HEK293 (cell line): ENCODE data around the gene SS18L1.

Experiments
- CTCF ChIA-PET: fragments of 350-600 bp; formaldehyde crosslinking; extraction: SDS; loops from one replicate; lab custom pipeline; 2021; ENCODE audit warnings: antibody characterized with exemption; lab: Yijun Ruan, JAX
- POLR2A ChIA-PET: fragments of 300-600 bp; formaldehyde crosslinking; extraction: SDS; loops from one replicate; lab custom pipeline; 2020; ENCODE audit warnings: antibody characterized with exemption, inconsistent platforms; lab: Yijun Ruan, JAX
- H3K27ac ChIP-seq: fragments of 200-500 bp; sonication (Bioruptor generic); 2 replicates; pipeline ENCODE4 v1.5.1; 2014; ENCODE audit warnings: low read depth, low read length, control low read depth, inconsistent platforms; ENCODE audit errors: extremely low read depth
- H3K36me3 ChIP-seq, 2 experiments: fragments of 200-500 bp in 1 of 2; sonication (Bioruptor generic) in 1 of 2; 1 replicate in 1 of 2; 2 replicates in 1 of 2; pipeline ENCODE4 v1.5.1; 2014 to 2017; ENCODE audit warnings: inconsistent platforms in 2 of 2, low read length in 2 of 2; ENCODE audit not compliant: control insufficient read depth in 2 of 2, insufficient read depth in 1 of 2
- H3K4me1 ChIP-seq: fragments of 200-500 bp; sonication (Bioruptor generic); 2 replicates; pipeline ENCODE4 v1.5.1; 2014; ENCODE audit warnings: mild to moderate bottlenecking, low read length, inconsistent platforms; ENCODE audit not compliant: control insufficient read depth, insufficient read depth
- H3K4me3 ChIP-seq: 2 replicates; pipeline ENCODE4 v1.5.1; 2011; ENCODE audit warnings: low read depth, mild to moderate bottlenecking, control low read depth, low read length, moderate library complexity
- H3K9me3 ChIP-seq: fragments of 200-500 bp; sonication (Bioruptor generic); 2 replicates; pipeline ENCODE4 v1.5.1; 2014; ENCODE audit warnings: low read depth, low read length, inconsistent platforms; ENCODE audit not compliant: control insufficient read depth, insufficient read depth
- GFI1B ChIP-seq: fragments of 450-650 bp; formaldehyde crosslinking; IDR thresholded peaks from 2 replicates; pipeline ENCODE4 v1.5.1; 2016; ENCODE audit warnings: missing biosample characterization, missing genetic modification characterization
- HOXA7 ChIP-seq: sonication (generic); formaldehyde crosslinking; IDR thresholded peaks from 2 replicates; pipeline ENCODE4 v1.8.1; 2022; ENCODE audit warnings: missing genetic modification reagents, borderline replicate concordance
- KLF16 ChIP-seq: fragments of 450-650 bp; formaldehyde crosslinking; IDR thresholded peaks from 2 replicates; pipeline ENCODE4 v1.5.1; 2017; ENCODE audit warnings: missing biosample characterization, missing genetic modification characterization
- MEIS1 ChIP-seq: sonication (generic); formaldehyde crosslinking; IDR thresholded peaks from 2 replicates; pipeline ENCODE4 v1.8.1; 2022; ENCODE audit warnings: missing genetic modification reagents, mild to moderate bottlenecking, borderline replicate concordance
- OSR2 ChIP-seq: fragments of 450-650 bp; formaldehyde crosslinking; IDR thresholded peaks from 2 replicates; pipeline ENCODE4 v1.5.1; 2016; ENCODE audit warnings: missing biosample characterization, missing genetic modification characterization
- OVOL3 ChIP-seq: fragments of 450-650 bp; formaldehyde crosslinking; IDR thresholded peaks from 2 replicates; pipeline ENCODE4 v1.5.1; 2016; ENCODE audit warnings: missing biosample characterization, missing genetic modification characterization
- ZFP3 ChIP-seq: fragments of 450-650 bp; formaldehyde crosslinking; IDR thresholded peaks from 2 replicates; pipeline ENCODE4 v1.5.1; 2016; ENCODE audit warnings: low read depth, missing biosample characterization, missing genetic modification characterization
- ZNF133 ChIP-seq: fragments of 450-650 bp; formaldehyde crosslinking; IDR thresholded peaks from 2 replicates; pipeline ENCODE4 v1.5.1; 2016; ENCODE audit warnings: missing biosample characterization, missing genetic modification characterization
- ZNF138 ChIP-seq: fragments of 450-650 bp; formaldehyde crosslinking; IDR thresholded peaks from 2 replicates; pipeline ENCODE4 v1.5.1; 2016; ENCODE audit warnings: missing biosample characterization, missing genetic modification characterization, borderline replicate concordance
- ZNF174 ChIP-seq: fragments of 450-650 bp; formaldehyde crosslinking; IDR thresholded peaks from 2 replicates; pipeline ENCODE4 v1.5.0; 2017; ENCODE audit warnings: missing biosample characterization, mild to moderate bottlenecking, missing genetic modification characterization
- ZNF324 ChIP-seq: fragments of 450-650 bp; formaldehyde crosslinking; IDR thresholded peaks from 2 replicates; pipeline ENCODE4 v1.5.1; 2016; ENCODE audit warnings: missing biosample characterization, missing genetic modification characterization
- ZNF391 ChIP-seq: fragments of 450-650 bp; formaldehyde crosslinking; IDR thresholded peaks from 2 replicates; pipeline ENCODE4 v1.5.1; 2016; ENCODE audit warnings: low read depth, missing biosample characterization, missing genetic modification characterization, borderline replicate concordance
- ZNF416 ChIP-seq: fragments of 450-650 bp; formaldehyde crosslinking; IDR thresholded peaks from 2 replicates; pipeline ENCODE4 v1.5.1; 2016; ENCODE audit warnings: missing biosample characterization, missing genetic modification characterization
- ZNF423 ChIP-seq: fragments of 450-650 bp; formaldehyde crosslinking; IDR thresholded peaks from 2 replicates; pipeline ENCODE4 v1.5.1; 2016; ENCODE audit warnings: missing biosample characterization, missing genetic modification characterization
- ZNF548 ChIP-seq: fragments of 450-650 bp; formaldehyde crosslinking; IDR thresholded peaks from 2 replicates; pipeline ENCODE4 v1.5.1; 2016; ENCODE audit warnings: missing biosample characterization, missing genetic modification characterization
- ZNF654 ChIP-seq: fragments of 450-650 bp; formaldehyde crosslinking; IDR thresholded peaks from 2 replicates; pipeline ENCODE4 v1.5.1; 2016; ENCODE audit warnings: low read depth, missing biosample characterization, missing genetic modification characterization
- ZNF707 ChIP-seq: fragments of 450-650 bp; formaldehyde crosslinking; IDR thresholded peaks from 2 replicates; pipeline ENCODE4 v1.5.1; 2016; ENCODE audit warnings: missing biosample characterization, missing genetic modification characterization
- ZSCAN16 ChIP-seq: fragments of 450-650 bp; formaldehyde crosslinking; IDR thresholded peaks from 2 replicates; pipeline ENCODE4 v1.5.1; 2016; ENCODE audit warnings: missing biosample characterization, missing genetic modification characterization
- ZSCAN23 ChIP-seq: fragments of 450-650 bp; formaldehyde crosslinking; IDR thresholded peaks from 2 replicates; pipeline ENCODE4 v1.5.1; 2016; ENCODE audit warnings: missing biosample characterization, missing genetic modification characterization
- TF ChIP-seq, protein P1 (sequence below): fragments of 450-650 bp; formaldehyde crosslinking; IDR thresholded peaks from 2 replicates; pipeline ENCODE4 v1.5.1; 2016; ENCODE audit warnings: missing biosample characterization, missing genetic modification characterization
- TF ChIP-seq, protein P2 (sequence below): fragments of 450-650 bp; formaldehyde crosslinking; IDR thresholded peaks from 2 replicates; pipeline ENCODE4 v1.5.1; 2017; ENCODE audit warnings: missing biosample characterization, missing genetic modification characterization
- TF ChIP-seq, protein P3 (sequence below): fragments of 450-650 bp; formaldehyde crosslinking; IDR thresholded peaks from 2 replicates; pipeline ENCODE4 v1.5.1; 2016; ENCODE audit warnings: missing biosample characterization, missing genetic modification characterization
- TF ChIP-seq, protein P4 (sequence below): fragments of 450-650 bp; formaldehyde crosslinking; IDR thresholded peaks from 2 replicates; pipeline ENCODE4 v1.5.1; 2016; ENCODE audit warnings: missing biosample characterization, missing genetic modification characterization
- TF ChIP-seq, protein P5 (sequence below): fragments of 450-650 bp; formaldehyde crosslinking; IDR thresholded peaks from 2 replicates; pipeline ENCODE4 v1.5.1; 2016; ENCODE audit warnings: missing biosample characterization, missing genetic modification characterization

SS18L1 gene

DNA sequence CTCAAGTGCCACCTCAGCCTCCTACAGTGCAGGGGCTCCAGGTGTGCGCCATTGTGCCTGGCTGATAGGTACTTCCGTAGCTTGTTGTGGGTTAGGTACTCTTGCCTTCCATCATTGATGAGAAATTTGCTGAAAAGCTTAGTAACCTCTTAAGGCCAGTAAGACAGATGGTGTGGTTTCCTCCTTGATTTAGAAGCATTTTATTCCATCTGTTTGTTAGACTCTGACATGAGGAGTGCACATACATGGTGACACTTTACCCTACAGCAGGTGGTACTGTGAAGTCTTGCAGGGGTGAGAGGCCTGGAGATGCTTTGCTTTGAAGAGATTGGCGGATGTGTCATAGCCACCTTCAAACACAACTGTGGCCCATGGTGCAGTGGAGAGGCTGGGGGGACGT lies 24.5 kb downstream of the SS18L1 start:
- no peak overlapping the region for H3K27ac ChIP-seq
- H3K4me1 ChIP-seq: no peaks in the 10 kb centered on the region
- H3K9me3 ChIP-seq: no peaks in the 10 kb centered on the region
- H3K4me3 ChIP-seq: no peak overlapping the region
- no peak for TF ChIP-seq ZNF423 (tag by site-specific recombination)
- TF ChIP-seq ZNF133 (tag by site-specific recombination): no peak
- no peak for TF ChIP-seq GFI1B
- TF ChIP-seq, protein P1, sequence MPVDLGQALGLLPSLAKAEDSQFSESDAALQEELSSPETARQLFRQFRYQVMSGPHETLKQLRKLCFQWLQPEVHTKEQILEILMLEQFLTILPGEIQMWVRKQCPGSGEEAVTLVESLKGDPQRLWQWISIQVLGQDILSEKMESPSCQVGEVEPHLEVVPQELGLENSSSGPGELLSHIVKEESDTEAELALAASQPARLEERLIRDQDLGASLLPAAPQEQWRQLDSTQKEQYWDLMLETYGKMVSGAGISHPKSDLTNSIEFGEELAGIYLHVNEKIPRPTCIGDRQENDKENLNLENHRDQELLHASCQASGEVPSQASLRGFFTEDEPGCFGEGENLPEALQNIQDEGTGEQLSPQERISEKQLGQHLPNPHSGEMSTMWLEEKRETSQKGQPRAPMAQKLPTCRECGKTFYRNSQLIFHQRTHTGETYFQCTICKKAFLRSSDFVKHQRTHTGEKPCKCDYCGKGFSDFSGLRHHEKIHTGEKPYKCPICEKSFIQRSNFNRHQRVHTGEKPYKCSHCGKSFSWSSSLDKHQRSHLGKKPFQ (tag by site-specific recombination): no peak
- TF ChIP-seq OVOL3 (tag by site-specific recombination): no peak
- TF ChIP-seq, protein P2, sequence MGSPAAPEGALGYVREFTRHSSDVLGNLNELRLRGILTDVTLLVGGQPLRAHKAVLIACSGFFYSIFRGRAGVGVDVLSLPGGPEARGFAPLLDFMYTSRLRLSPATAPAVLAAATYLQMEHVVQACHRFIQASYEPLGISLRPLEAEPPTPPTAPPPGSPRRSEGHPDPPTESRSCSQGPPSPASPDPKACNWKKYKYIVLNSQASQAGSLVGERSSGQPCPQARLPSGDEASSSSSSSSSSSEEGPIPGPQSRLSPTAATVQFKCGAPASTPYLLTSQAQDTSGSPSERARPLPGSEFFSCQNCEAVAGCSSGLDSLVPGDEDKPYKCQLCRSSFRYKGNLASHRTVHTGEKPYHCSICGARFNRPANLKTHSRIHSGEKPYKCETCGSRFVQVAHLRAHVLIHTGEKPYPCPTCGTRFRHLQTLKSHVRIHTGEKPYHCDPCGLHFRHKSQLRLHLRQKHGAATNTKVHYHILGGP (tag by site-specific recombination): no peak
- TF ChIP-seq, protein P3, sequence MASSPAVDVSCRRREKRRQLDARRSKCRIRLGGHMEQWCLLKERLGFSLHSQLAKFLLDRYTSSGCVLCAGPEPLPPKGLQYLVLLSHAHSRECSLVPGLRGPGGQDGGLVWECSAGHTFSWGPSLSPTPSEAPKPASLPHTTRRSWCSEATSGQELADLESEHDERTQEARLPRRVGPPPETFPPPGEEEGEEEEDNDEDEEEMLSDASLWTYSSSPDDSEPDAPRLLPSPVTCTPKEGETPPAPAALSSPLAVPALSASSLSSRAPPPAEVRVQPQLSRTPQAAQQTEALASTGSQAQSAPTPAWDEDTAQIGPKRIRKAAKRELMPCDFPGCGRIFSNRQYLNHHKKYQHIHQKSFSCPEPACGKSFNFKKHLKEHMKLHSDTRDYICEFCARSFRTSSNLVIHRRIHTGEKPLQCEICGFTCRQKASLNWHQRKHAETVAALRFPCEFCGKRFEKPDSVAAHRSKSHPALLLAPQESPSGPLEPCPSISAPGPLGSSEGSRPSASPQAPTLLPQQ: no peak
- no peak for TF ChIP-seq ZFP3
- TF ChIP-seq HOXA7 (CRISPR knock-in tag): no peak
- no peak for TF ChIP-seq ZNF707 (tag by site-specific recombination)
- no peak for TF ChIP-seq ZNF654 (tag by site-specific recombination)
- TF ChIP-seq, protein P4, sequence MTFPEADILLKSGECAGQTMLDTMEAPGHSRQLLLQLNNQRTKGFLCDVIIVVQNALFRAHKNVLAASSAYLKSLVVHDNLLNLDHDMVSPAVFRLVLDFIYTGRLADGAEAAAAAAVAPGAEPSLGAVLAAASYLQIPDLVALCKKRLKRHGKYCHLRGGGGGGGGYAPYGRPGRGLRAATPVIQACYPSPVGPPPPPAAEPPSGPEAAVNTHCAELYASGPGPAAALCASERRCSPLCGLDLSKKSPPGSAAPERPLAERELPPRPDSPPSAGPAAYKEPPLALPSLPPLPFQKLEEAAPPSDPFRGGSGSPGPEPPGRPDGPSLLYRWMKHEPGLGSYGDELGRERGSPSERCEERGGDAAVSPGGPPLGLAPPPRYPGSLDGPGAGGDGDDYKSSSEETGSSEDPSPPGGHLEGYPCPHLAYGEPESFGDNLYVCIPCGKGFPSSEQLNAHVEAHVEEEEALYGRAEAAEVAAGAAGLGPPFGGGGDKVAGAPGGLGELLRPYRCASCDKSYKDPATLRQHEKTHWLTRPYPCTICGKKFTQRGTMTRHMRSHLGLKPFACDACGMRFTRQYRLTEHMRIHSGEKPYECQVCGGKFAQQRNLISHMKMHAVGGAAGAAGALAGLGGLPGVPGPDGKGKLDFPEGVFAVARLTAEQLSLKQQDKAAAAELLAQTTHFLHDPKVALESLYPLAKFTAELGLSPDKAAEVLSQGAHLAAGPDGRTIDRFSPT (tag by site-specific recombination): no peak
- TF ChIP-seq OSR2 (tag by site-specific recombination): no peak
- no peak for TF ChIP-seq ZNF391 (tag by site-specific recombination)
- no peak for TF ChIP-seq ZNF416 (tag by site-specific recombination)
- no peak for TF ChIP-seq ZSCAN23 (tag by site-specific recombination)
- no peak for TF ChIP-seq ZNF548 (tag by site-specific recombination)
- TF ChIP-seq ZSCAN16: no peak
- TF ChIP-seq KLF16 (tag by site-specific recombination): no peak
- TF ChIP-seq MEIS1 (CRISPR knock-in tag): no peak
- CTCF ChIA-PET: no interaction called here
- POLR2A ChIA-PET: interaction anchor here (1.1 kb wide), 1 partner anchor 42 kb away, joined by 3 read pairs; no protein-coding TSS in a partner anchor
- H3K36me3 ChIP-seq: peaks cover 0 to 58% of the 10 kb centered on the region in 2 experiments; a peak in 2 of 3 replicates

DNA sequence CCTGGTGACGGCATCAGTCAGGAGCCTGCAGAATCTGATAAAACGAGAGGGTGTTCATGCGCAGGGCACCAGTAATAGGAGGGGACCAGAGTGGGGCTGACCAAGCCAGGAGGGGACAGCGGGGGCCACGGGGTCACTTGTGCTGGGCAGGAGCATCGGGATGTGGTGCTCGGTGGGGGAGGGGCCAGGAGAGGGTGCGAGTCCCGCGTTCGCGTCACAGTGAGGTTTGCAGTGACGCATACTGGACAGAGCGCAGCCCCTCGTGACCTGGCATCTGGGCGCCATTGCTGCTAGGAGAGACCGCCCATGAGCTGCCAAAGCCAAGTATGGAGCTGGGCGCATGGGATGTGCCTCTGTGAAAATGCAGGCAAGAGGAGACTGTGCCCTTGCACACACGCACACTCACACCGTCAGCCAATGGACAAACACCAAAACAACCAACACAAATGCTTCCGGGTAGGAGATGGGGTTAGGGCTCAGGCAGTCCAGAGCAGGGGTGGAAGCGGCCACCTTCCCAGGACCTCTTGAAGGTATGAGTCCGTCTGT lies 25.4 kb downstream of the SS18L1 start:
- POLR2A ChIA-PET: no interaction called here

More for the DNA sequence above, 25.4 kb downstream of the SS18L1 start:
- CTCF ChIA-PET: no interaction called here
- H3K9me3 ChIP-seq: no peaks in the 10 kb centered on the region
- TF ChIP-seq ZNF174 (tag by site-specific recombination) (no peak), ZNF138 (tag by site-specific recombination) (no peak), ZNF324 (tag by site-specific recombination) (no peak)
- TF ChIP-seq, protein P5, sequence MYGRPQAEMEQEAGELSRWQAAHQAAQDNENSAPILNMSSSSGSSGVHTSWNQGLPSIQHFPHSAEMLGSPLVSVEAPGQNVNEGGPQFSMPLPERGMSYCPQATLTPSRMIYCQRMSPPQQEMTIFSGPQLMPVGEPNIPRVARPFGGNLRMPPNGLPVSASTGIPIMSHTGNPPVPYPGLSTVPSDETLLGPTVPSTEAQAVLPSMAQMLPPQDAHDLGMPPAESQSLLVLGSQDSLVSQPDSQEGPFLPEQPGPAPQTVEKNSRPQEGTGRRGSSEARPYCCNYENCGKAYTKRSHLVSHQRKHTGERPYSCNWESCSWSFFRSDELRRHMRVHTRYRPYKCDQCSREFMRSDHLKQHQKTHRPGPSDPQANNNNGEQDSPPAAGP: no peak
- peaks cover 0 to 51% of the 10 kb centered on the region in 2 experiments; a peak in 2 of 3 replicates for H3K36me3 ChIP-seq
- H3K27ac ChIP-seq: no peak overlapping the region
- no peak overlapping the region for H3K4me3 ChIP-seq
- no peaks in the 10 kb centered on the region for H3K4me1 ChIP-seq
